Activated T-helper 2 cell treated with anti-CD3 and anti-CD28 coated beads, Interferon-gamma antibody, Interleukin-2, Interleukin-4, amounts not matched to agents 10 μg/mL and 5 μg/mL and 100 μg/mL, durations not matched to agents 14 hours and 24 hours and 36 hours (primary cell): ENCODE measurements around the gene BNIP5. TPM values are rescaled to one million over a fixed set of nuclear protein-coding genes. Genes with fewer than 3 reads are reported as not detected.

Experiments used
- DNase-seq: peaks from one replicate; pipeline ENCODE4 v3.0.0; 2021; ENCODE audit warnings: low spot score
- H3K27ac Mint-ChIP-seq: one replicate; pipeline ENCODE4 v1.8.0; 2021; ENCODE audit warnings: mixed read lengths
- H3K27me3 Mint-ChIP-seq: one replicate; pipeline ENCODE4 v1.8.0; 2021; ENCODE audit warnings: low read depth, mixed read lengths
- H3K36me3 Mint-ChIP-seq: one replicate; pipeline ENCODE4 v1.8.0; 2021; ENCODE audit warnings: low read depth, mixed read lengths
- H3K4me1 Mint-ChIP-seq: one replicate; pipeline ENCODE4 v1.8.0; 2021; ENCODE audit warnings: low read depth, mixed read lengths
- H3K4me3 Mint-ChIP-seq: one replicate; pipeline ENCODE4 v1.8.0; 2021; ENCODE audit warnings: low read depth, mild to moderate bottlenecking, moderate library complexity, mixed read lengths
- H3K9me3 Mint-ChIP-seq: one replicate; pipeline ENCODE4 v1.8.0; 2021; ENCODE audit warnings: mixed read lengths
- intact Hi-C: fragments of 100-400 bp; cut with micrococcal nuclease; formaldehyde crosslinking; loops from one replicate; pipeline ENCODE4 v1.15.1; 2023
- total RNA-seq: library from RNA; stranded (reverse); gene quantifications from 2 replicates; pipeline ENCODE4 v1.2.3, GENCODE V29; 2022

Gene BNIP5
- total RNA-seq, 1 donor from 2014 or later = not detected

DNA sequence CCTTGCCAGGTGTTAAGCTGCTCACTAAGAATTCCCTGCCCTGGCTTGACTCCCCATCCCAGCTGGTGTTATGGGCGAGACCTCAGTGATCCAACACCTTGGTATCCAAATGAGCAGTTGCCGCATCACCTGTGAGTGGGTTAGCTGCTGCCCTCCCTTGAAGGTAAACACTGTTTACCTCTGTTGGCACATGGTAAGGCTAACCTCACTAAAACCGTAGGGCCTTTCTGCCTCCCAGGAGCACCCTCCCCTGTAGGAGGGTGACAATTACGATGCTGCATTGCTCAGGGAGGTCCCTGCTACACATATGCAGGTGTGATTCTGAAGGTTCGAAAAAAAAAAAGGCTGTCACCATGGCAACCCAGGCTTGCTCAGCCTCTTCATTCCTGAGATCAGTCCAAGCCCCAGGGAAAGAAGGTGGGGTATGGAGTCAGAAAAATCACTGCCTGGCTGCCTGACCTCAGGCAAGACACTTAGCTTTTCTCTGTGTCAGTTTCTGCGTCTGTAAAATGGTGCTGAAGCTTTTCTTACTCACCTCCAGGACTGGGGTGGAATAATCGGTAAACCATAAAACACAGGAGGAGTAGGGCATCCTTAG lies 47.3 kb downstream of the BNIP5 start:
- DNase-seq = no peak
- no peaks in the 10 kb centered on the region for H3K36me3 Mint-ChIP-seq
- no peak overlapping the region for H3K27ac Mint-ChIP-seq
- H3K4me1 Mint-ChIP-seq = peaks cover 11% of the 10 kb centered on the region
- H3K9me3 Mint-ChIP-seq = no peaks in the 10 kb centered on the region
- H3K4me3 Mint-ChIP-seq = no peak overlapping the region
- intact Hi-C loops = no loop called here
- H3K27me3 Mint-ChIP-seq = peaks cover 19% of the 10 kb centered on the region

DNA sequence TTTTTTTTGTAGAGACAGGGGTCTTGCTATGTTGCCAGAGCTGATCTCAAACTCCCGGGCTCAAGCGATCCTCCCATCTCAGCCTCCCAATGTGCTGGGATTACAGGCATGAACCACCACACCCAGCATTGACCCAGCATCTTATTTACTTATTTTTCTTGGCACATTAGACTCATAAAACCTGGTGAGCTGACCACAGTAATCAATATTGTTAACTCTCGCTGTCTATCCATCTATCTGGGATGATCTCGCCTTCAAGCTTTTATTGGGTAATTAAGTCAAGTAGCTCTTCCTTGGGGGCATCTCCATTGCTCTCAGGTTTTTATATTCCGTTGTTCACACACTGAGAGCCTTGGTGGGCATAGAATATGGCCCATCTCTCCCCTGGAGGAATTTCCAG lies 49.8 kb downstream of the BNIP5 start:
- H3K27me3 Mint-ChIP-seq = peaks cover 37% of the 10 kb centered on the region
- intact Hi-C loops = no loop called here
- no peak for DNase-seq
- peaks cover 11% of the 10 kb centered on the region for H3K4me1 Mint-ChIP-seq
- H3K9me3 Mint-ChIP-seq = no peaks in the 10 kb centered on the region
- no peak overlapping the region for H3K4me3 Mint-ChIP-seq
- no peaks in the 10 kb centered on the region for H3K36me3 Mint-ChIP-seq
- H3K27ac Mint-ChIP-seq = no peak overlapping the region

- peaks cover 40% of the 10 kb centered on the region for H3K27me3 Mint-ChIP-seq
- no peaks in the 10 kb centered on the region for H3K9me3 Mint-ChIP-seq
- DNase-seq = no peak
- peaks cover 11% of the 10 kb centered on the region for H3K4me1 Mint-ChIP-seq
- intact Hi-C loops = no loop called here
- no peaks in the 10 kb centered on the region for H3K36me3 Mint-ChIP-seq
- no peak overlapping the region for H3K27ac Mint-ChIP-seq
- H3K4me3 Mint-ChIP-seq = no peak overlapping the region
Observed at GRCh38 chr6:36285797-36286196, 50.9 kb downstream of the BNIP5 start.

- no peaks in the 10 kb centered on the region for H3K36me3 Mint-ChIP-seq
- H3K4me1 Mint-ChIP-seq = peaks cover 9% of the 10 kb centered on the region
- H3K9me3 Mint-ChIP-seq = no peaks in the 10 kb centered on the region
- H3K27me3 Mint-ChIP-seq = peaks cover 43% of the 10 kb centered on the region
- no peak overlapping the region for H3K27ac Mint-ChIP-seq
- no peak for DNase-seq
- no peak overlapping the region for H3K4me3 Mint-ChIP-seq
- intact Hi-C loops = no loop called here
Observed at GRCh38 chr6:36285187-36285671, 51.5 kb downstream of the BNIP5 start.

- peaks cover 9% of the 10 kb centered on the region for H3K4me1 Mint-ChIP-seq
- H3K27me3 Mint-ChIP-seq = peaks cover 46% of the 10 kb centered on the region
- DNase-seq = no peak
- H3K36me3 Mint-ChIP-seq = no peaks in the 10 kb centered on the region
- intact Hi-C loops = no loop called here
- H3K4me3 Mint-ChIP-seq = no peak overlapping the region
- no peak overlapping the region for H3K27ac Mint-ChIP-seq
- no peaks in the 10 kb centered on the region for H3K9me3 Mint-ChIP-seq
Observed at GRCh38 chr6:36284359-36284758, 52.3 kb downstream of the BNIP5 start.

GRCh38 chr6:36283608-36284007 lies 53.1 kb downstream of the BNIP5 start:
- no peaks in the 10 kb centered on the region for H3K36me3 Mint-ChIP-seq
- H3K4me3 Mint-ChIP-seq = no peak overlapping the region
- DNase-seq = no peak
- peaks cover 48% of the 10 kb centered on the region for H3K27me3 Mint-ChIP-seq
- intact Hi-C loops = no loop called here
- H3K27ac Mint-ChIP-seq = no peak overlapping the region
- H3K4me1 Mint-ChIP-seq = peaks cover 9% of the 10 kb centered on the region
- H3K9me3 Mint-ChIP-seq = no peaks in the 10 kb centered on the region

- H3K36me3 Mint-ChIP-seq = no peaks in the 10 kb centered on the region
- peaks cover 3% of the 10 kb centered on the region for H3K4me1 Mint-ChIP-seq
- intact Hi-C loops = no loop called here
- no peaks in the 10 kb centered on the region for H3K9me3 Mint-ChIP-seq
- peaks cover 52% of the 10 kb centered on the region for H3K27me3 Mint-ChIP-seq
- H3K4me3 Mint-ChIP-seq = no peak overlapping the region
- H3K27ac Mint-ChIP-seq = no peak overlapping the region
- no peak for DNase-seq
Observed at GRCh38 chr6:36280983-36281382, 55.7 kb downstream of the BNIP5 start.

DNA sequence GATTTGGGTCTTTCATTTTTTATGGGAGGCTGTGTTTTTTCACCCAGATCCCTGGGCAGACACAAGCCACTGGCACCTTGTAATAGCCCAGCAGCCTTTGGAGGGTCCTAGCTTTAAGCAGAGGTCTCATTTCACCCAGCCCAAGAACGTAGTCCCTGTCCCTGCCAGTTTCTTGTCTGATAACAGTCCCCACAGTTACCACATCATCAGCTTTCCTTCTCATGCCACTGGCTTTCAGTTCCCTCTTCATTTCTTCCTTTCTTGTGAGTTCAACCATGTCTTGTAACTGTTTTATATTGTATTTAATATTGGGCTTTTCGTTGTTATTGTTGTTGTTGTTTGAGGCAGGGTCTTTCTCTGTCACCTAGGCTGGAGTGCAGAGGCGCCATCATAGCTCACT lies 56.2 kb downstream of the BNIP5 start:
- no peak overlapping the region for H3K27ac Mint-ChIP-seq
- intact Hi-C loops = no loop called here
- H3K4me1 Mint-ChIP-seq = no peaks in the 10 kb centered on the region
- no peaks in the 10 kb centered on the region for H3K36me3 Mint-ChIP-seq
- H3K9me3 Mint-ChIP-seq = no peaks in the 10 kb centered on the region
- DNase-seq = no peak
- H3K4me3 Mint-ChIP-seq = no peak overlapping the region
- H3K27me3 Mint-ChIP-seq = peaks cover 51% of the 10 kb centered on the region

DNA sequence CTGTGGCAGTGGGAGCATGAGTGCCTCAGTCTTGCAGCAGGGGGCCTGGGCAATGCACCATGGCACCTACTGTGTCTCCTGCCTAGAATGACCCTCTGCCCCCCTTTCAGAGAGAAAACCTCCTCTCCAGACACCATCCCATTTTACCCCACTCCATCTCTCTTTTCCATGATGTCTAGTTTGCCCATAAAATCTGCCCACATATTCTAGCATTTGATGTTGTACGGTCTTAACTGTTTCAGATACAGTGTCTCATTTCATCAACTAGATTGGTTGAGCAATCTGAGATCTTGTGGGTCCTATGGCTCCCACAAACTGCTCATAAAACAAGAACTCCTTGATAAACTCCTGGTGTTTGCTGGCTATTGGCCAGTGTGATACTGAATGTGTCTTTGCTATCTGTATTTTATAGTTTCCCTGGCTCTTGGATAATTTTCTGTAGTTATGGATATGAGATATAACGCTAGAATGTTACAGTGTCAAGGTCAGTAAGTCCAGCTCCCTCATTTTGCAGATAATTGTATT lies 58.7 kb downstream of the BNIP5 start:
- intact Hi-C loops = no loop called here
- Mint-ChIP-seq H3K4me3 (no peak overlapping the region), H3K4me1 (no peaks in the 10 kb centered on the region), H3K27ac (no peak overlapping the region), H3K27me3 (peaks cover 40% of the 10 kb centered on the region), H3K36me3 (no peaks in the 10 kb centered on the region), H3K9me3 (no peaks in the 10 kb centered on the region)
- DNase-seq = no peak

DNA sequence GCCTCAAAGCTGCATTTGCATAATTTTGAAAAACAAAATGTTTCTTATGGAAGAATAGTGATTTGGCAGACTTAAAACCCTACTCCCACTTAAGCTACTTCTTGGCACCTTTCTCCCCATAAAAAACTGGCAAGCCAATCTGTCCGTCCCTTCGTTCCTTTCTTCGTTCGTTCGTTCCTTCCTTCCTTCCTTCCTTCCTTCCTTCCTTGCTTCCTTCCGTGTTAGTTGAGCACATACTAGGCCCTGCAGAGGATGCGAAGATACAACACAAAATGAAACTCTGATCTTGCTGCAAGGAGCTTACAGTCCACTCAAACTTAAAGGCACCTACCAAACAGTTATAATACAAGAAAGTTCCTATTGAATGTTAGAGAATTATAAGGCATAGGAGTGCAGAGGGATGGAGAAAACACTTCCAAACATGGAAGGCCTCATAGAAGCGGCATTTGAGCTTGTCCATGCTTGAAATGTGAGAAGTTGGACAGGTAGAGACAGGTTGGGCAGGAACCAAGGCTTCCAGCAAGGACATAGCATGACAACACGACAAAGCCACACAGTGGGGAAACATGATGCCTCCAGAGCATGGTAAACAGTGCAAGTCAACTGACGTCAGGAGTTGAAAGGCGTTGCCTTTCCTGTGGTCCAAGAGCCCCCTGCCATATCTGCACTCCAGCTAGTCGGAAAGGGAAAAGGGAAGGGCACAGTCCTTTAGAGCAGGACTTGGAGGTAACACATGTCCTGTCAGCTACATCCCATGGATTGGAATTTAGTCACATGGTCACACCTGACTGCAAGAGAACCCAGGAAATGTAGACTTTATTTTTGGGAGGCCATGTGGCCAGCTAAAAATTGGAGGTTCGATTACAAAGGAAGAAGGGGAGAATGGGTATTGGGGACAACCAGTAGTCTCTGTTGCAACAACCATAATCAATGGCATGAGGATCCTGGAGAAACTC lies 59.8 kb downstream of the BNIP5 start:
- Mint-ChIP-seq H3K9me3 (no peaks in the 10 kb centered on the region), H3K4me3 (no peak overlapping the region), H3K36me3 (no peaks in the 10 kb centered on the region), H3K27me3 (peaks cover 36% of the 10 kb centered on the region), H3K4me1 (no peaks in the 10 kb centered on the region), H3K27ac (no peak overlapping the region)
- no peak for DNase-seq
- intact Hi-C loops = no loop called here

- H3K27me3 Mint-ChIP-seq = peaks cover 29% of the 10 kb centered on the region
Observed at GRCh38 chr6:36273802-36274514, 62.7 kb downstream of the BNIP5 start.

GRCh38 chr6:36273067-36273466 lies 63.6 kb downstream of the BNIP5 start:
- intact Hi-C loops = no loop called here
- H3K4me1 Mint-ChIP-seq = no peaks in the 10 kb centered on the region

More at GRCh38 chr6:36273802-36274514, 62.7 kb downstream of the BNIP5 start:
- no peak for DNase-seq
- H3K36me3 Mint-ChIP-seq = no peaks in the 10 kb centered on the region
- no peak overlapping the region for H3K4me3 Mint-ChIP-seq
- intact Hi-C loops = no loop called here
- H3K9me3 Mint-ChIP-seq = no peaks in the 10 kb centered on the region
- no peaks in the 10 kb centered on the region for H3K4me1 Mint-ChIP-seq
- H3K27ac Mint-ChIP-seq = no peak overlapping the region

More at GRCh38 chr6:36273067-36273466, 63.6 kb downstream of the BNIP5 start:
- no peak overlapping the region for H3K27ac Mint-ChIP-seq
- DNase-seq = no peak
- no peaks in the 10 kb centered on the region for H3K9me3 Mint-ChIP-seq
- no peaks in the 10 kb centered on the region for H3K36me3 Mint-ChIP-seq
- peaks cover 23% of the 10 kb centered on the region for H3K27me3 Mint-ChIP-seq
- H3K4me3 Mint-ChIP-seq = no peak overlapping the region
